RWPE2 (cell line): ENCODE results near the gene GAS2L1.
A peak's percentile ranks its signal among the peaks of the same experiment; 100 is the strongest.

Source experiments
- ATAC-seq: fragments of 200-7000 bp; cut with Tn5 transposase; 3 replicates; pipeline ENCODE4 v1.9.1; 2021; ENCODE audit warnings: low read depth
- DNase-seq: peaks from one replicate; pipeline ENCODE4 v3.0.0-alpha.2; 2020; ENCODE audit warnings: low spot score
- H3K27ac ChIP-seq: fragments of 450-650 bp; 2 replicates; pipeline ENCODE4 v1.5.1; 2017; ENCODE audit warnings: mild to moderate bottlenecking; ENCODE audit not compliant: poor library complexity, severe bottlenecking
- H3K27me3 ChIP-seq: fragments of 250-450 bp; sonication (Bioruptor Pico); 2 replicates; pipeline ENCODE4 v1.5.1; 2021; ENCODE audit warnings: mild to moderate bottlenecking, moderate library complexity; ENCODE audit not compliant: insufficient read depth, poor library complexity, severe bottlenecking
- H3K36me3 ChIP-seq: fragments of 250-450 bp; sonication (Bioruptor Pico); 2 replicates; pipeline ENCODE4 v1.5.1; 2020; ENCODE audit warnings: low read depth, mild to moderate bottlenecking, moderate library complexity
- H3K4me1 ChIP-seq: fragments of 250-450 bp; sonication (Bioruptor Pico); 2 replicates; pipeline ENCODE4 v1.5.1; 2021; ENCODE audit warnings: mild to moderate bottlenecking, moderate library complexity; ENCODE audit not compliant: insufficient read depth, poor library complexity, severe bottlenecking
- H3K4me3 ChIP-seq: fragments of 250-450 bp; sonication (Bioruptor Pico); 2 replicates; pipeline ENCODE4 v1.5.1; 2021; ENCODE audit warnings: mild to moderate bottlenecking, moderate library complexity; ENCODE audit not compliant: severe bottlenecking
- H3K9me3 ChIP-seq: fragments of 250-450 bp; sonication (Bioruptor Pico); 2 replicates; pipeline ENCODE4 v1.5.1; 2021; ENCODE audit warnings: mild to moderate bottlenecking, moderate library complexity; ENCODE audit not compliant: severe bottlenecking
- CTCF ChIP-seq: fragments of 450-650 bp; IDR thresholded peaks from one replicate; pipeline ENCODE4 v1.5.1; 2017; ENCODE audit warnings: mild to moderate bottlenecking, moderate library complexity; ENCODE audit not compliant: poor library complexity, severe bottlenecking

Gene GAS2L1

GRCh38 chr22:29313126-29313575 is 6.7 kb downstream of the GAS2L1 start:
- Histone ChIP-seq H3K36me3 (no peaks in the 10 kb centered on the region), H3K27me3 (peaks cover 31% of the 10 kb centered on the region), H3K4me3 (no peak overlapping the region), H3K9me3 (no peaks in the 10 kb centered on the region), H3K4me1 (peaks cover 18% of the 10 kb centered on the region), H3K27ac (no peak overlapping the region)
- peak; percentile 58 for TF ChIP-seq CTCF
- DNase-seq, result peak; percentile 58
- no peak for ATAC-seq

GRCh38 chr22:29313576-29314466 is 7.4 kb downstream of the GAS2L1 start:
- TF ChIP-seq CTCF, result no peak
- Histone ChIP-seq H3K9me3 (no peaks in the 10 kb centered on the region), H3K36me3 (no peaks in the 10 kb centered on the region), H3K4me1 (peaks cover 11% of the 10 kb centered on the region), H3K27ac (no peak overlapping the region), H3K4me3 (no peak overlapping the region), H3K27me3 (peaks cover 31% of the 10 kb centered on the region)
- no peak for ATAC-seq
- no peak for DNase-seq

GRCh38 chr22:29314537-29315285 is 8.3 kb downstream of the GAS2L1 start:
- peaks cover 31% of the 10 kb centered on the region for H3K27me3 ChIP-seq
- no peak overlapping the region for H3K27ac ChIP-seq
- no peaks in the 10 kb centered on the region for H3K9me3 ChIP-seq
- no peaks in the 10 kb centered on the region for H3K36me3 ChIP-seq
- TF ChIP-seq CTCF, result no peak
- ATAC-seq (no peak), DNase-seq (peak; percentile 56)
- peaks cover 8% of the 10 kb centered on the region for H3K4me1 ChIP-seq
- H3K4me3 ChIP-seq, result peak overlapping the region; percentile 20

DNA sequence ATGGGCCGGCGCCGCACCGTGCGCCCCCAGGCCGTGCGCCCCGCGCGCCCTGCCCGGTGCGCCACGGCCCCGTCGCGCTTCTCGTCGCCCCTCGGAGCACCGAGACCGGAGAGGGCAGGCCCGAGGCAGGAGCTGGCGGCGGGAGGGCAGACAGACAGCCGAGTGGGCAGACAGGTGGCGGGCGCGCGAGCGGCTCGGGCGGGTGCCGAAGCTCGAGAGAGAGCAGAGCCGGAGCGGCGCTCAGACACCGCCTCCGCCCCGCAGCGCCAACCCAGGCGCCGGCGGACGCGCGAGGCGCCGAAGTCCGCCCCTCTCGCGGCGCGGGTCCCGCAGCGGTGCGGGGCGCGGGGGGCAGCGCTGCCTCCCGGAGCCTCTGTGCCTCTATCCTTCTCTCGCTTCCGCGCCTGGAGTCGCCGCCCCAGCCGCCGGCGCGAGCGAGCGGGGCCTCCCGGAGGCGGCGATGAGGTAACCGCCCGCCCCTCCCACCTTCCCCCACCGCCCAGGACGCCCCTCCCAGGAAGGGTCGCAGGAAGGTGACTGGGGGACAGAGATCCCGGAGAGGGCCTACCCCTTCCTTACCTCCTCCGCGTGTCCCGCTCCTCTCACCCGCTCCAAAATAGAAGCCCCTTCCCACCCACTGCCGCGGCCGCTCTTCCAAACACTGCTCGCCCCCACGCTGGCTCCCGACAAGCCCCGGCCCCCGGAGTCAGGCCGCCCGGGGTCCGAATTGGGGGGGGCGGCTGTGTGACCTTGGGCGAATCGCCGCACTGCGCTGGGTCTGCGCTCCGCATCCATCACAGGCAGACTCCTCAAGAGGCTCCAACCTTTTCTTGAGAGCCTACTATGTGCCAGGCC is 9.1 kb downstream of the GAS2L1 start, which contains the start of gene RASL10A:
Gene RASL10A, minus strand, starts transcription at position 412 of the 855 bp plus-strand sequence. CDS start 451 bp downstream, outside the sequence.
- no peak for TF ChIP-seq CTCF
- DNase-seq, result no peak
- H3K9me3 ChIP-seq, result no peaks in the 10 kb centered on the region
- H3K4me3 ChIP-seq, result peak within 1 kb of the TSS; percentile 20
- peaks cover 31% of the 10 kb centered on the region for H3K27me3 ChIP-seq
- no peaks in the 10 kb centered on the region for H3K36me3 ChIP-seq
- peaks cover 6% of the 10 kb centered on the region for H3K4me1 ChIP-seq
- ATAC-seq, result 0 out of 3 replicates have a peak, but pooled peaks have one; percentile 9
- H3K27ac ChIP-seq, result no peak within 1 kb of the TSS
